ENCODE results near the gene SP3.

Gene SP3

DNA sequence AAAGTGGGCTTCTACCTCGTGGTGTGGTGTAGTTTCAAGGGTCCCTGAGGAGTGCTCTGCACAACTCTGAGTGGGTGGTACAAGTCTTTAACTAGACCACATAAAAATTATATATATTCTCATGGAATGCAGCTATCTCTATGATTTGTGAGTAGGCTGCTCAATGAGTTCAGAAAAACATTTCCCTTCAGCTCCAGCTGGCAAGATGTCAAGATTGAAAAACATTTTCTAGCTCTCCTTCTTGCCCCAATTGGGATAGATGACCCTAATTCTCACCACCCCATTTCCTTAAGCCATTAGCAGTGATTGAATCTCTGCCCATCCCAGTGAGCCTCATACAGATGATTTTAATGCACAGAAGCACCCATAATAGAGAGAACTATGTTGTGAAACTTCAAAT lies 28.3 kb upstream of the SP3 start:
- Histone ChIP-seq H3K9ac (ENCODE audit: low read length) (no peak overlapping the region), H3K9me3 (ENCODE audit: control insufficient read depth, insufficient read depth, low read depth, low read length) (no peaks in the 10 kb centered on the region), H3K4me1 (ENCODE audit: control insufficient read depth, insufficient read depth, low read length) (no peaks in the 10 kb centered on the region), H3K36me3 (ENCODE audit: control insufficient read depth, insufficient read depth, low read length) (no peaks in the 10 kb centered on the region), H3K27ac (ENCODE audit: low read depth, low read length) (no peak overlapping the region), H3K4me3 (ENCODE audit: low read depth, low read length) (no peak overlapping the region), H3K27me3 (ENCODE audit: control insufficient read depth, insufficient read depth, low read length) (no peaks in the 10 kb centered on the region)

DNA sequence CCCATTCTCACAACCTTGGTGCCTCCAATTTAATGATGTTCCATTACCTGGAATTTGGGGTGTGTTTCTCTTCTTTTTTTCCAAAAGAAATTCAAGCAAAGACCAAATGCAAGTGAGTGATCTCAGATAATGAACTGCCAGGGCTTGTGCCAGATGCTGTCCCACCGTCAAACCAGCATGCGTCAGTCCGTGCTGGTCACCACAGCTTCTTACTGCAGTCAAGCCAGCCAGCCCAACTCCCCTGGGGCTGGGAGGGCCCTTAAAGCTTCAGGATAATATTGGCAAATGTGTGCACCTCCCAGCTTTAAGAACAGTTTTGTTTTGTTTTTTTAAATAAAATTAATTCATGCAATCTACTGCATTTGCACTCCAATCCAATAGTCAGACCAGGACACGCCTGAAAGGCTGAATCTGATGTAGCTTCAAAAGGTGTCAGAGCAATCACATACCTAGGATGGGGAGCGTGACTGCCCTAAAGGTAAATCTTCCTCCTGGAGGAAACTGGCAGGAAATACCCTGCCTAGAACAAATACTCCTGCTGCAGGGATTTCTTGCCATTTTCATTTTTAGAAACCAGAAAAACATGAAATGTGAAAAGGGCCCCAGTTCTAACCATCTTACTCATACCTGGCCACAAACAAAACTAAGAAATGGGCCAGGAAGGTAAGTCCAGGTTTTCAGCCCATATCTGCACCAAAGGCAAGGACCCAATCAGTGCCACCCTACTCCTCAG lies 26.8 kb upstream of the SP3 start:
- no peaks in the 10 kb centered on the region for H3K27me3 ChIP-seq (ENCODE audit: control insufficient read depth, insufficient read depth, low read length)
- H3K36me3 ChIP-seq (ENCODE audit: control insufficient read depth, insufficient read depth, low read length): no peaks in the 10 kb centered on the region
- no peaks in the 10 kb centered on the region for H3K9me3 ChIP-seq (ENCODE audit: control insufficient read depth, insufficient read depth, low read depth, low read length)
- no peak overlapping the region for H3K27ac ChIP-seq (ENCODE audit: low read depth, low read length)
- no peak overlapping the region for H3K9ac ChIP-seq (ENCODE audit: low read length)
- no peaks in the 10 kb centered on the region for H3K4me1 ChIP-seq (ENCODE audit: control insufficient read depth, insufficient read depth, low read length)
- H3K4me3 ChIP-seq (ENCODE audit: low read depth, low read length): no peak overlapping the region

DNA sequence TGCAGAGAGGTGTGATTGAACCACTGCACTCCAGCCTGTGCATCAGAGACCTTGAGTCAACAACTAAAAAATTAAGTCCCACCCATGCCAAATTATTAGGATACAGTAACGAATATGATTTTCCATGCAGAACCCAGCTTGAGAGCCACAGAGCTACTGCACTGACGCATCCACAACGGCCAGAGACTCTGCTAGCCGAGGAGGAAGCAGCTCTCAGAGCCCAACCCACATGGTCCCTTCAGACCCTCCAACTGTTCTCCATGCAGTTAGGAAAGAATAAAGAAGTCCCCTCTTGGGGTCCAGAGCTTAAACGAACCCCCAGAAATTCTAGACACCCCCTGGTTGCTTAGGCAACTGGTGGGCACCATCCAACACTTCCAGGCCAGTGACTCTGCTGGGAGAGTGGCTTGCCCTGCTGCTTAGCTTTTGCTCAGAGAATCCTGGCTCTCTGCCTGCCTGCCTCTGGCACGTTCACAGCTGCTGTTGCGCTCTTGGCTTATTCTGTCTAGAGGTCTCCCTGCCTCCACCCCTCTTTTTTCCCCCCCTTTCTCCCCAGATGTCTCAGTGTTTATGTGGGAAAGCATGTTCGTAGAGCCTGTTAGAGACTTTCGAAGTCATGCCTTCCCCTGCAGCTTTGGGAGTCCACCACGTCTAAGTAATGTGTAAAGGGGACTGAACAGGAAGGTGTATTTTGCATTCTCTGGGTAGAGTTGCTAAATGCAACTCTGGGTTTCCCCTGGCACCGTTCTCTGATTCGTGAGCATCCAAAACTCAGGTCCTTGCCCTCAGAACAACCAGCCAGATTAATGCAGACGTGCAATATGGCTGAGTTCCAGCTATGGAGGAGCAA lies 26.0 kb upstream of the SP3 start:
- Histone ChIP-seq H3K9ac (ENCODE audit: low read length) (no peak overlapping the region), H3K4me1 (ENCODE audit: control insufficient read depth, insufficient read depth, low read length) (no peaks in the 10 kb centered on the region), H3K27me3 (ENCODE audit: control insufficient read depth, insufficient read depth, low read length) (no peaks in the 10 kb centered on the region), H3K4me3 (ENCODE audit: low read depth, low read length) (no peak overlapping the region), H3K27ac (ENCODE audit: low read depth, low read length) (no peak overlapping the region), H3K36me3 (ENCODE audit: control insufficient read depth, insufficient read depth, low read length) (no peaks in the 10 kb centered on the region), H3K9me3 (ENCODE audit: control insufficient read depth, insufficient read depth, low read depth, low read length) (no peaks in the 10 kb centered on the region)

DNA sequence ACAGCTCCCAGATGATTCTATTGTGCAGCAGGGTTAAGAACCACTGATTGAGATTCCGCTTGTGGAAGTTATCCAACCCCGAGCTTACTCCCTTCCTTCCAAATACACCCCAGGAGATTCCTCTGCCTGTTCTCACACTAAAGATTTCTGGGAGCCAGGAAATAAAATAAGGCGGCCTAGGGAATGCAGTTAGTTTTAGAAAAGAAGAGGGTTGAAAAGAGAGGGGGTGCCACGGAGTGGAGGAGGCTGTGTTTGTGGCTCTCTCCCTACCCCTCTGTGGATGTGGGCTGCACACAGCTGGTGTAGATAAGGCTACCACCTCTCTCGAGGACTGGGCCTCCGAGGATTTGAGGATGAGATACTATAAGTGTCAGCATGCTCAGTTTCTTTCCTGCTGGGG lies 25.1 kb upstream of the SP3 start:
- Histone ChIP-seq H3K4me1 (ENCODE audit: control insufficient read depth, insufficient read depth, low read length) (no peaks in the 10 kb centered on the region), H3K27ac (ENCODE audit: low read depth, low read length) (no peak overlapping the region), H3K36me3 (ENCODE audit: control insufficient read depth, insufficient read depth, low read length) (no peaks in the 10 kb centered on the region), H3K9ac (ENCODE audit: low read length) (no peak overlapping the region), H3K27me3 (ENCODE audit: control insufficient read depth, insufficient read depth, low read length) (no peaks in the 10 kb centered on the region), H3K4me3 (ENCODE audit: low read depth, low read length) (no peak overlapping the region), H3K9me3 (ENCODE audit: control insufficient read depth, insufficient read depth, low read depth, low read length) (no peaks in the 10 kb centered on the region)

DNA sequence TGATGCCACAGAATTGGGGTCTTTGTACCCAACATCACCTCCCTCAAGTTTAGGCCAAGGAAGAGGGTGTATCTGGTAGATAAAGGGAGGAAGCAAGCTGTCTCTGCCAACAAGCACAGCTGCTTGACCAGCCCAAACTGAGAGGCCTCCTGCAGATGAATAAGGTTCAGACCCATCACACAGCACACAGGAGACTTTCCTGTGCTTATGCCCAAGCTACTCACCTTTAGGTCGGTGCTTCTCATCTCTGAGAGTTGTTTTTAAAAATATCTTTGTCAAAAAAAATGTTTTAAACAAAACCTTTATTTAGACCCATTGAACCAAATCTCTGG lies 24.7 kb upstream of the SP3 start:
- no peak overlapping the region for H3K4me3 ChIP-seq (ENCODE audit: low read depth, low read length)
- no peak overlapping the region for H3K27ac ChIP-seq (ENCODE audit: low read depth, low read length)
- no peaks in the 10 kb centered on the region for H3K4me1 ChIP-seq (ENCODE audit: control insufficient read depth, insufficient read depth, low read length)

DNA sequence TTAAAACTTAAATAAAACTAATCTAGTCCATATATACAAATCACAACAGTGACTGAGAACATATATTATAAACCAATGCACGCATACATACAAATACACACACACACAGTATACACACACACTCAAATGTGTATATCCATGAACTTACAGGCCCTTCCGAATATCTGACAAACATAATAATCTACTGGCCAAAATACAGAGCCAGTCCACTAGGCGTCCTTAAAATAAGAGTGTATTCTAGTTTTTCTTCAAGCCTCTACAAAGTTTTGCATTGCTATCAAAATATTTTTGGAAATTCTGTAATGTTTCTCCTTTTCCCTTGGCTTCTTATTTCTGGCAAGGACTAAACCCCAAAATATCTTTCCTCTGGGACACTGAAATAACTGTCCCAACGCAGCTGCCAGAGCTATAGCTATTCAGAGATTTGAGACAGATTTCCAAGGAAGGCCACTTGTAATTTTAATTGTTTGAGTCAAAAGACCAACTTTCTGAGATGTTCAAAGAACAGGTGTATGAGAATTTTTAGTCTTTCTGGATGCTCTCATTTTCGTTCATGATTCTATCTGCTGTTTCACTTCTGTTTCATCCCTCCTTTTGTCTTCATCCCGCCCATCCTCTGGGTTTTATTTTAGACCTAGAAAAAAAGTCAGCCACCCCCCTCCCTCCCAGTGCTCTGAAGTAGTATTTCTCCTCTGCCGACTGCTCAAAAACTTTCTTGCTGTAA lies 24.1 kb upstream of the SP3 start:
- Histone ChIP-seq H3K4me1 (ENCODE audit: control insufficient read depth, insufficient read depth, low read length) (no peaks in the 10 kb centered on the region), H3K9me3 (ENCODE audit: control insufficient read depth, insufficient read depth, low read depth, low read length) (no peaks in the 10 kb centered on the region), H3K36me3 (ENCODE audit: control insufficient read depth, insufficient read depth, low read length) (no peaks in the 10 kb centered on the region), H3K27me3 (ENCODE audit: control insufficient read depth, insufficient read depth, low read length) (no peaks in the 10 kb centered on the region), H3K27ac (ENCODE audit: low read depth, low read length) (no peak overlapping the region), H3K9ac (ENCODE audit: low read length) (no peak overlapping the region), H3K4me3 (ENCODE audit: low read depth, low read length) (no peak overlapping the region)

More for the DNA sequence above, 24.7 kb upstream of the SP3 start:
- no peak overlapping the region for H3K9ac ChIP-seq (ENCODE audit: low read length)
- no peaks in the 10 kb centered on the region for H3K9me3 ChIP-seq (ENCODE audit: control insufficient read depth, insufficient read depth, low read depth, low read length)
- no peaks in the 10 kb centered on the region for H3K36me3 ChIP-seq (ENCODE audit: control insufficient read depth, insufficient read depth, low read length)
- no peaks in the 10 kb centered on the region for H3K27me3 ChIP-seq (ENCODE audit: control insufficient read depth, insufficient read depth, low read length)

DNA sequence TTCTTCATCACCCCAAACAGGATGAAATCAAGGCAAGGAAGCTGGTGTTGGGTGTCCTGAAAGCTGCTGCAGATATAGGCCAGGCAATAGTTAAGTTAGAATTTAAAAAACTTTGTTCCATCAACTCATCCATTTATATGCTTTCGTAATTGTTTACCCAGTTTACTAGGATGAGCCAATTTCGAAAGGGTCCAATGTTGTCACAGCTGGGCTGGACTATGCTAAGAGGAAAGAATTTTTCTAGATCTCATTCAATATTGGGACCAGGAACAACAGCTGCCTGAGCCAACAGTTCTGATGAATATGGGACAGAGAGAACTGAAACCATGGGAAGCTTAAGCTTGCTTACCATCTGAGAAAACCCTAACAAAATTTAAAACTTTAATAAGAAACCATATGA lies 21.6 kb upstream of the SP3 start:
- Histone ChIP-seq H3K36me3 (ENCODE audit: control insufficient read depth, insufficient read depth, low read length) (no peaks in the 10 kb centered on the region), H3K27ac (ENCODE audit: low read depth, low read length) (no peak overlapping the region), H3K27me3 (ENCODE audit: control insufficient read depth, insufficient read depth, low read length) (no peaks in the 10 kb centered on the region), H3K4me3 (ENCODE audit: low read depth, low read length) (no peak overlapping the region), H3K9ac (ENCODE audit: low read length) (no peak overlapping the region), H3K4me1 (ENCODE audit: control insufficient read depth, insufficient read depth, low read length) (peaks cover 5% of the 10 kb centered on the region; the same call in 1 of the 2 replicates), H3K9me3 (ENCODE audit: control insufficient read depth, insufficient read depth, low read depth, low read length) (no peaks in the 10 kb centered on the region)

DNA sequence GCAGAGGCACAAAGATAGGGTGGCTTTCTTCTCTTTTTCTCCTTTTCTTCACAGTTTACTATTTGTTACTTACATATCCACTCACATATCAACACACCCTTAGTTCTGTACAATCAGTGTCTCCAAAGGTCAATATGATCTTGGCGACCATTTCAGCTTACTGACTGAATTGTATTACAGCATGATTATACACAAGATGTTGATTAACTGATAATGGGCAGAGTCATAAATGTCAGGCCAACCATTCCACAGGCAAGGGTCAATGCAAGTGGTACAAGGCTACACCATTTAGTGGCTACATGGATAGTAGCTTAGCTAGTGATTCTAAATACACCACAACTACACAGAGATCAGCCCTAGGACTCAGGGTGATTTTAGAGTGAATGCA lies 20.4 kb upstream of the SP3 start:
- peaks cover 5% of the 10 kb centered on the region; the same call in 1 of the 2 replicates for H3K4me1 ChIP-seq (ENCODE audit: control insufficient read depth, insufficient read depth, low read length)
- no peaks in the 10 kb centered on the region for H3K9me3 ChIP-seq (ENCODE audit: control insufficient read depth, insufficient read depth, low read depth, low read length)
- H3K27ac ChIP-seq (ENCODE audit: low read depth, low read length): no peak overlapping the region
- no peak overlapping the region for H3K4me3 ChIP-seq (ENCODE audit: low read depth, low read length)
- no peaks in the 10 kb centered on the region for H3K27me3 ChIP-seq (ENCODE audit: control insufficient read depth, insufficient read depth, low read length)
- H3K9ac ChIP-seq (ENCODE audit: low read length): no peak overlapping the region
- H3K36me3 ChIP-seq (ENCODE audit: control insufficient read depth, insufficient read depth, low read length): no peaks in the 10 kb centered on the region

DNA sequence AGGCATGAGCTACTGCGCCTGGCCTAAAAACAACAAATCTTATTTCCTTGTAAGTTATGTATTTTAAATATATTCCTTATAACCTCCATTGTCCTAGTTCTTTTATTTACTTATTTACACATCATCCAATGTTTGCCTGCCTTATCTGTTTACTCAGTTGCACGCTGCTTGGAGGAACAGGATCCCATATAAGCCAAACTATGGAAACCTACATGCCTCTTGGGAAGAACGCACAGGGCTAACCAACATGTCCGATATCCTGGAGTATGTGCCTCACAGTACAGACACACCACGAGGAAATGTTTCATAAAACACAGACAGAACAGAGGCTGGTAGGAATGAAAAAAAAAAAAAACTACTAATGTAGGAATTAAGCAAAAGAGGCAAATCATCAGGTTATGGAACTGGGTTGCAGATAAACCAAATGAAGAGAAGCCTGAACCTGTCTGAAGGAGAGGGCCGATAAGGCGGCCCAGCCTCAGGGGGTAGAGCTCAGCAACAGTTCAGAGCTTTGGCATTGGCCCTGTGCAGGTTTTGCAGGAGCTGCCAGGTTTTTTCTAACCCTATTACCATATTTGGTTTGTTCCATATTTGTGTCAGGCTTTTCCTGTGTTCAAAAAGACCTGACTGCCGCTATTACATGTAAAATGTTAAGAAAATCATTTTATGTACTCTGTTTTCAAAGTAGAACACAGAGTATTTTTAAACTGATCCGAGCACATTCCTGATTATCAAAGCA lies 19.9 kb upstream of the SP3 start:
- H3K9me3 ChIP-seq (ENCODE audit: control insufficient read depth, insufficient read depth, low read depth, low read length): no peaks in the 10 kb centered on the region
- H3K4me3 ChIP-seq (ENCODE audit: low read depth, low read length): no peak overlapping the region
- H3K9ac ChIP-seq (ENCODE audit: low read length): no peak overlapping the region
- no peak overlapping the region for H3K27ac ChIP-seq (ENCODE audit: low read depth, low read length)
- H3K4me1 ChIP-seq (ENCODE audit: control insufficient read depth, insufficient read depth, low read length): peaks cover 5% of the 10 kb centered on the region; the same call in 1 of the 2 replicates
- no peaks in the 10 kb centered on the region for H3K27me3 ChIP-seq (ENCODE audit: control insufficient read depth, insufficient read depth, low read length)
- no peaks in the 10 kb centered on the region for H3K36me3 ChIP-seq (ENCODE audit: control insufficient read depth, insufficient read depth, low read length)

DNA sequence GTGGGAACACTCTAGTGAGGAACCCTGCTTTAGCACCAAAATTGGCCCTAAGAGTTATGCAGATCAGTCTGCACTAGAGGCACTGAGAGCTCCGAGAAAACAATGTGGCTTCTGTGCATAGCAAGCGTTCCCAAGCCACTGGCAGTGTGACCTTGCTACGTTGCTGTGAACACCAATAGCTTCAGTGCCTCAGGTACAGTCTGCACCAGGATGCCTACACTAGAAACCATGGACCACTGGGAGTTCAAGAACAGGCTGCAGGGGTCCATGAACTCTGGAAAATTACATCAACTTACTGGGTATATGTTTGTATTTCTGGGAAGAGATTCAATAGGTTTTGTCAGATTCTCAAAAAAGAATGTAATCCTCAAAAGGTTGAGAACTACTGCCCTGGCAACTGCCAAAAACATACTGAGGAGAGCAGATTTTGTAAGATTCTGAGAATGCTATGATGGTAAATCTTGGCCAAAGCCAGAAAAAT lies 18.3 kb upstream of the SP3 start:
- H3K9ac ChIP-seq (ENCODE audit: low read length): no peak overlapping the region
- H3K4me1 ChIP-seq (ENCODE audit: control insufficient read depth, insufficient read depth, low read length): peaks cover 5% of the 10 kb centered on the region; the same call in 1 of the 2 replicates
- H3K36me3 ChIP-seq (ENCODE audit: control insufficient read depth, insufficient read depth, low read length): no peaks in the 10 kb centered on the region
- H3K27me3 ChIP-seq (ENCODE audit: control insufficient read depth, insufficient read depth, low read length): no peaks in the 10 kb centered on the region
- H3K4me3 ChIP-seq (ENCODE audit: low read depth, low read length): no peak overlapping the region
- H3K27ac ChIP-seq (ENCODE audit: low read depth, low read length): no peak overlapping the region
- no peaks in the 10 kb centered on the region for H3K9me3 ChIP-seq (ENCODE audit: control insufficient read depth, insufficient read depth, low read depth, low read length)
